ENCODE results near the gene CKAP2. TPM values are rescaled to one million over a fixed set of nuclear protein-coding genes. Genes with fewer than 3 reads are reported as not detected.

Gene CKAP2
- total and polyA plus RNA-seq, 4 donors = 2.4 to 40.9 (median 2.8) TPM

GRCh38 chr13:52447815-52448552 is 7.3 kb upstream of the CKAP2 start:
- Histone ChIP-seq H3K4me3 (ENCODE audit: low read depth in 1 of 3, low read length in 3 of 3) (no peak overlapping the region), H3K27me3 (ENCODE audit: control insufficient read depth in 4 of 4, insufficient read depth in 4 of 4, low read length in 3 of 4) (no peaks in the 10 kb centered on the region), H3K9ac (ENCODE audit: low read depth in 1 of 2, low read length in 2 of 2) (no peak overlapping the region), H3K4me1 (ENCODE audit: control insufficient read depth in 4 of 4, insufficient read depth in 4 of 4, low read length in 3 of 4) (peaks cover 3 to 13% (median 7%) of the 10 kb centered on the region in 4 donors), H3K27ac (ENCODE audit: low read depth in 1 of 2, low read length in 2 of 2) (no peak overlapping the region), H3K36me3 (ENCODE audit: control insufficient read depth in 4 of 4, insufficient read depth in 3 of 4, low read depth in 1 of 4, low read length in 3 of 4) (no peaks in the 10 kb centered on the region), H3K9me3 (ENCODE audit: control insufficient read depth in 4 of 4, low read length in 3 of 4) (no peaks in the 10 kb centered on the region)
- no peak for TF ChIP-seq CTCF (IDR thresholded peaks at IDR 0.05; ENCODE audit: low read depth, low read length, missing input control)
- TF ChIP-seq HNF4A (conservative IDR thresholded peaks at IDR 0.05) = peak; percentile 64 to 67
- WGBS = 93% methylated on average over 5 of the region's 5 CpGs
- DNase-seq (ENCODE audit: low spot score) = no peak

DNA sequence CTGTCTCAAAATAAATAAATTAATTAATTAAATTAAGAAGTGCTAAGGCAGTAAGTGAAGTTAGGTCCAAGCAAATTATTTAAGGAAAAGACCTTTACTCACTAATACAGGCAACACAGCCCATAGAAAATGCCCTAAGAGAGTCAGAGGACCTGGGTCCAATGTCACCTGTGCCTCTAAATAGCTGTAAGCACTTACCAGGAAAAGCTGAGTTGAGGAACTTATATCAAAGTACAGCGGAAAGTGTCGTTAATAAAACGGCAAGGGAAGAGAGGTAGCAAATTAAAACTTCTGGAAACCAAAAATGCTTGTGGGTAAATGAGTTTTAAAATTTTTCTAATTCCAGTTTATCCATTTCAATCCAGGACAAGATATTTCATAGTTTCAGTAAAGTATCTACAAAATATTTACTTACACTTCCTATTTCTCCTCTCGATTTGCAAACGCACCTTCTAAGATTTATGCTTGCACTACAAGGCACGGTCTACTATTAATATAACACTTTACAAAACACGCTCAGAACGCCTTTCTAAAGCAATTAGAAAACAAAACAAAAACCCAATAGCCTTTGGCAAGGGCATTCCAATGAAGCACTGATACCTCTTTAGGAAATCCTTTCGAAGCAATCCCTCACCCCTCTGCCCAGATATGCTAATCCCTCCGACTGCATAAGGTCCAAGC is 5.8 kb upstream of the CKAP2 start:
- DNase-seq (ENCODE audit: low spot score) = no peak
- Histone ChIP-seq H3K4me3 (ENCODE audit: low read depth in 1 of 3, low read length in 3 of 3) (peak overlapping the region; percentile 72 to 91 (median 80)), H3K4me1 (ENCODE audit: control insufficient read depth in 4 of 4, insufficient read depth in 4 of 4, low read length in 3 of 4) (peaks cover 3 to 16% (median 9%) of the 10 kb centered on the region in 4 donors), H3K9ac (ENCODE audit: low read depth in 1 of 2, low read length in 2 of 2) (peak overlapping the region; percentile 92 to 98), H3K36me3 (ENCODE audit: control insufficient read depth in 4 of 4, insufficient read depth in 3 of 4, low read depth in 1 of 4, low read length in 3 of 4) (no peaks in the 10 kb centered on the region), H3K27ac (ENCODE audit: low read depth in 1 of 2, low read length in 2 of 2) (peak overlapping the region; percentile 94), H3K27me3 (ENCODE audit: control insufficient read depth in 4 of 4, insufficient read depth in 4 of 4, low read length in 3 of 4) (no peaks in the 10 kb centered on the region), H3K9me3 (ENCODE audit: control insufficient read depth in 4 of 4, low read length in 3 of 4) (no peaks in the 10 kb centered on the region)
- 5% methylated on average over 10 of the region's 10 CpGs for WGBS
- TF ChIP-seq TAF1 (conservative IDR thresholded peaks at IDR 0.05) = peak; percentile 29
- peak; percentile 37 to 45 for TF ChIP-seq HNF4A (conservative IDR thresholded peaks at IDR 0.05)
- peak; percentile 17 for TF ChIP-seq SP1 (IDR thresholded peaks at IDR 0.05)
- TF ChIP-seq CTCF (IDR thresholded peaks at IDR 0.05; ENCODE audit: low read depth, low read length, missing input control) = no peak

DNA sequence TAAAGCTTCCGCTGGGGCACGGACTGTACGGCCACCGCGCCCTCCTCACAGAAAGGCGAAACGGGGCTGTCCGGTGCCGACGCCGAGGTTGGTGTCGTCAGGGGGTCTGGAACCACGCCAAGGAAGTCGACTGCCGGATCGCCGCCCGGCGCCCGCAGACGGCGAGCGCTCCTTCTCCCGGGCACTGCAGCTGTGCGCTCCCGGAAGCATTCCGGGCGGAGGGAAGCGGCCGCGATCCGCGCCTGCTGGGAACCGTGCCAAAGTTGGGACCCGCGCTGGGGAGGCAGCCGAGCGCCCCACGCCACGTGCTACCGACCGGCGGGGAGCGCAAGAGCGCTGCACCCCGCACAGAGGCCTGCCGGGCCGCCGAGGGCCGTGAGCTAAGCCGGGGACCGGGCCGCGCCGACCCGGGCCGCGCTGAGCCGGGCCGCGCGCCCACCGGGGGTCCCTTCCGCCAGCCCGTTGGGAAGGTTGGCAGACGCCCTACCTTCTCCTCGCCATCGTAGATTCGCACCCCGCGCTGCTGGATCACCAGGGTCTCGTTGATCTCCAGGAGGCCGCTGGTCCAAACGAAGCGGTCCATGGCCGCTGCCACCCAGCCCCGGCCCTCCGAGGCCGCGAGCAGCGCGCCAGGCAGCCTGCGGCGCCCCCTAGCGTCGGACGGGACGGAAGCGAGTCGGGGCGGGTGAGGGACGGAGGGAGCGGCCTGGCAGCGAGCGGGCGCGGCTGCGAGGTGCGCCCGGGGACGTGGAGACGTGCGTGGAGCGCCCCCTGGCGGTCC is 5.1 kb upstream of the CKAP2 start, which contains the start of gene VPS36:
TSS of gene VPS36 (minus strand) at position 623 of the 781 bp plus-strand sequence. CDS start at position 583, 40 bp downstream.
- H3K4me1 ChIP-seq (ENCODE audit: control insufficient read depth in 4 of 4, insufficient read depth in 4 of 4, low read length in 3 of 4) = peaks cover 5 to 21% (median 12%) of the 10 kb centered on the region in 4 donors
- peak within 1 kb of the TSS; percentile 94 for H3K27ac ChIP-seq (ENCODE audit: low read depth in 1 of 2, low read length in 2 of 2)
- DNase-seq (ENCODE audit: low spot score) = peak; percentile 98
- no peaks in the 10 kb centered on the region for H3K27me3 ChIP-seq (ENCODE audit: control insufficient read depth in 4 of 4, insufficient read depth in 4 of 4, low read length in 3 of 4)
- H3K9ac ChIP-seq (ENCODE audit: low read depth in 1 of 2, low read length in 2 of 2) = peak within 1 kb of the TSS; percentile 92 to 98
- under 1% methylated on average over 105 of the region's 105 CpGs for WGBS
- H3K9me3 ChIP-seq (ENCODE audit: control insufficient read depth in 4 of 4, low read length in 3 of 4) = no peaks in the 10 kb centered on the region
- H3K36me3 ChIP-seq (ENCODE audit: control insufficient read depth in 4 of 4, insufficient read depth in 3 of 4, low read depth in 1 of 4, low read length in 3 of 4) = no peaks in the 10 kb centered on the region
- peak within 1 kb of the TSS; percentile 72 to 91 (median 80) for H3K4me3 ChIP-seq (ENCODE audit: low read depth in 1 of 3, low read length in 3 of 3)
- peak; percentile 69 to 74 for TF ChIP-seq GABPA (IDR thresholded peaks at IDR 0.05 in 1 of 2, conservative IDR thresholded peaks at IDR 0.05 in 1 of 2)
- no peak for TF ChIP-seq JUND (IDR thresholded peaks at IDR 0.05)
- TF ChIP-seq NR2F2 (IDR thresholded peaks at IDR 0.05) = no peak
- peak; percentile 69 for TF ChIP-seq YY1 (IDR thresholded peaks at IDR 0.05)
- TF ChIP-seq HNF4A (conservative IDR thresholded peaks at IDR 0.05) = peak in 1 of 2 donors; percentile 0
- TF ChIP-seq, protein P1, sequence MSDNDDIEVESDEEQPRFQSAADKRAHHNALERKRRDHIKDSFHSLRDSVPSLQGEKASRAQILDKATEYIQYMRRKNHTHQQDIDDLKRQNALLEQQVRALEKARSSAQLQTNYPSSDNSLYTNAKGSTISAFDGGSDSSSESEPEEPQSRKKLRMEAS (IDR thresholded peaks at IDR 0.05) = no peak
- no peak for TF ChIP-seq FOXA2 (IDR thresholded peaks at IDR 0.05)
- TF ChIP-seq, protein P2, sequence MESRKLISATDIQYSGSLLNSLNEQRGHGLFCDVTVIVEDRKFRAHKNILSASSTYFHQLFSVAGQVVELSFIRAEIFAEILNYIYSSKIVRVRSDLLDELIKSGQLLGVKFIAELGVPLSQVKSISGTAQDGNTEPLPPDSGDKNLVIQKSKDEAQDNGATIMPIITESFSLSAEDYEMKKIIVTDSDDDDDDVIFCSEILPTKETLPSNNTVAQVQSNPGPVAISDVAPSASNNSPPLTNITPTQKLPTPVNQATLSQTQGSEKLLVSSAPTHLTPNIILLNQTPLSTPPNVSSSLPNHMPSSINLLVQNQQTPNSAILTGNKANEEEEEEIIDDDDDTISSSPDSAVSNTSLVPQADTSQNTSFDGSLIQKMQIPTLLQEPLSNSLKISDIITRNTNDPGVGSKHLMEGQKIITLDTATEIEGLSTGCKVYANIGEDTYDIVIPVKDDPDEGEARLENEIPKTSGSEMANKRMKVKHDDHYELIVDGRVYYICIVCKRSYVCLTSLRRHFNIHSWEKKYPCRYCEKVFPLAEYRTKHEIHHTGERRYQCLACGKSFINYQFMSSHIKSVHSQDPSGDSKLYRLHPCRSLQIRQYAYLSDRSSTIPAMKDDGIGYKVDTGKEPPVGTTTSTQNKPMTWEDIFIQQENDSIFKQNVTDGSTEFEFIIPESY (IDR thresholded peaks at IDR 0.05) = no peak
- peak; percentile 14 for TF ChIP-seq SP1 (IDR thresholded peaks at IDR 0.05)
- no peak for TF ChIP-seq HNF4G (IDR thresholded peaks at IDR 0.05)
- TF ChIP-seq TAF1 (conservative IDR thresholded peaks at IDR 0.05) = peak; percentile 1
- TF ChIP-seq RAD21 (IDR thresholded peaks at IDR 0.05) = peak; percentile 89 to 91
- TF ChIP-seq CTCF (IDR thresholded peaks at IDR 0.05; ENCODE audit: low read depth, low read length, missing input control) = peak; percentile 99
